ENCODE results near the gene MT1A.

DNA sequence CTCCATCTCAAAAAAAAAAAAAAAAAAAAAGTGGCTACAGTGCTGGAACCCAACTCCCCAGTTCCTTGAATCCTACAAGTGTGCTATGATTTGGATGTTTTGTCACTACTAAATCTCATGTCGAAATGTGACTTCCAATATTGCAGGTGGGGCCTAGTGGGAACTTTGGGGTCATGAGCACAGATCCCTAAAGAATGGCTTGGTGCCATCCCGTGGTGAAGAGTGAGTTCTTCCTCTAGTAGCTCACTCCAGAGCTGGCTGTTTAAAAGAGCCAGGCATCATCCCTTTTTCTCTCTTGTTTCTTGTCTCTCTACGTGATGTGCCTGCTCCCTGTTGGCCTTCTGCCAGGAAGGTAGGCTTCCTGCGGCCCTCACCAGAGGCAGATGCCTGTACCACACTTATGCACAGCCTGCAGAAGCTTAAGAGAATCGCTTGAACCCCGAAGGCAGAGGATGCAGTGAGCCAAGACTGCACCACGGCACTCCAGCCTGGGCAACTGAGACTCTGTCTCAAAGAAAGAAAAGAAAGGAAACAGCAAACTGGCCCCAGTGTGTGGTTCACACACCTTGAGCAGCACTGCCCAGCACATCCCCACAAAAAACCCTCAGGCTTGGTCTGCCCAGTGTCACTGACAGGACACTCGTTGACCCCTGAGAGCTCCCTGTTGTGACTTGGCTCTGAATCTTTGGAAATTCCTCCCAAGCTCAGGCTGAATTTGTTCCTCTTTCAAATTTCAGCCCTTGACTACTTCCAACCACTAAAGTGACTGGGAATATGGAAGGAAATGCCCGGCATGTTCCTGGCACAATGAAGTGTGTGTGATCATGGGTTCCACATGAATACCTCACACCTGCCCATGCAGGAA is 9.7 kb upstream of the MT1A start:
- TF ChIP-seq, protein P1, sequence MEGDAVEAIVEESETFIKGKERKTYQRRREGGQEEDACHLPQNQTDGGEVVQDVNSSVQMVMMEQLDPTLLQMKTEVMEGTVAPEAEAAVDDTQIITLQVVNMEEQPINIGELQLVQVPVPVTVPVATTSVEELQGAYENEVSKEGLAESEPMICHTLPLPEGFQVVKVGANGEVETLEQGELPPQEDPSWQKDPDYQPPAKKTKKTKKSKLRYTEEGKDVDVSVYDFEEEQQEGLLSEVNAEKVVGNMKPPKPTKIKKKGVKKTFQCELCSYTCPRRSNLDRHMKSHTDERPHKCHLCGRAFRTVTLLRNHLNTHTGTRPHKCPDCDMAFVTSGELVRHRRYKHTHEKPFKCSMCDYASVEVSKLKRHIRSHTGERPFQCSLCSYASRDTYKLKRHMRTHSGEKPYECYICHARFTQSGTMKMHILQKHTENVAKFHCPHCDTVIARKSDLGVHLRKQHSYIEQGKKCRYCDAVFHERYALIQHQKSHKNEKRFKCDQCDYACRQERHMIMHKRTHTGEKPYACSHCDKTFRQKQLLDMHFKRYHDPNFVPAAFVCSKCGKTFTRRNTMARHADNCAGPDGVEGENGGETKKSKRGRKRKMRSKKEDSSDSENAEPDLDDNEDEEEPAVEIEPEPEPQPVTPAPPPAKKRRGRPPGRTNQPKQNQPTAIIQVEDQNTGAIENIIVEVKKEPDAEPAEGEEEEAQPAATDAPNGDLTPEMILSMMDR (IDR thresholded peaks at IDR 0.05): no peak
- no peak for TF ChIP-seq POLR2AphosphoS5 (IDR thresholded peaks at IDR 0.05)
- no peak for TF ChIP-seq POLR2A (IDR thresholded peaks at IDR 0.05)
- TF ChIP-seq EP300 (IDR thresholded peaks at IDR 0.05): no peak
